Measurements from ENCODE around the gene VWA5A. TPM values are rescaled to one million over a fixed set of nuclear protein-coding genes. Genes with fewer than 3 reads are reported as not detected.

The VWA5A gene
- total RNA-seq = 10 to 100 TPM in 1 of 2 experiments, 1 to 10 TPM in 1; 9.7 to 11.4 TPM

- no peaks in the 10 kb centered on the region for H3K27me3 Mint-ChIP-seq (ENCODE audit: low read depth)
- peak within 1 kb of the TSS; percentile 82 for H3K4me3 Mint-ChIP-seq
- peak within 1 kb of the TSS; percentile 56 for H3K27ac Mint-ChIP-seq
- no peaks in the 10 kb centered on the region for H3K9me3 Mint-ChIP-seq
- intact Hi-C loops (cut with micrococcal nuclease) = loop anchor here (1.0 to 10.0 kb wide), 7 partner anchors 44 to 1397 kb away; partner anchors contain the start of genes CCDC15, SIAE, SPA17 and TBRG1
- peaks cover 14% of the 10 kb centered on the region for H3K36me3 Mint-ChIP-seq (ENCODE audit: low read depth)
- H3K4me1 Mint-ChIP-seq (ENCODE audit: low read depth) = peaks cover 9% of the 10 kb centered on the region
- CTCF ChIA-PET = interaction anchor here (0.7 to 1.5 kb wide), 4 partner anchors 44 to 605 kb away, joined by 3 to 6 read pairs (median 4); no protein-coding TSS in a partner anchor
- DNase-seq = peak; percentile 93
Measured at GRCh38 chr11:124114942-124115781, at the start of gene VWA5A. VWA5A (plus strand) TSS chr11:124115450; CDS start chr11:124117512, 2,062 bp downstream.

- Mint-ChIP-seq H3K4me1 (ENCODE audit: low read depth) (peaks cover 12% of the 10 kb centered on the region), H3K27me3 (ENCODE audit: low read depth) (peaks cover 39% of the 10 kb centered on the region), H3K27ac (no peak overlapping the region), H3K36me3 (ENCODE audit: low read depth) (no peaks in the 10 kb centered on the region), H3K9me3 (peaks cover 3% of the 10 kb centered on the region), H3K4me3 (no peak overlapping the region)
- CTCF ChIA-PET = interaction anchor here (0.6 to 3.1 kb wide), 10 partner anchors 9 to 783 kb away, joined by 3 to 14 read pairs (median 3); partner anchors contain the start of gene VWA5A
- intact Hi-C loops (cut with micrococcal nuclease) = no loop called here
- DNase-seq = no peak
Measured at GRCh38 chr11:124068601-124069110, 46.6 kb upstream of the VWA5A start.

GRCh38 chr11:124069429-124070401 is 45.5 kb upstream of the VWA5A start:
- peak; percentile 58 for DNase-seq
- Mint-ChIP-seq H3K4me1 (ENCODE audit: low read depth) (peaks cover 12% of the 10 kb centered on the region), H3K4me3 (no peak overlapping the region), H3K9me3 (no peaks in the 10 kb centered on the region), H3K27me3 (ENCODE audit: low read depth) (peaks cover 34% of the 10 kb centered on the region), H3K27ac (no peak overlapping the region), H3K36me3 (ENCODE audit: low read depth) (no peaks in the 10 kb centered on the region)
- CTCF ChIA-PET = interaction anchor here (0.7 to 3.1 kb wide), 10 partner anchors 14 to 483 kb away, joined by 3 to 14 read pairs (median 4); partner anchors contain the start of gene VWA5A
- intact Hi-C loops (cut with micrococcal nuclease) = loop anchor here (2.0 to 10.0 kb wide), 3 partner anchors 325 to 521 kb away; partner anchors contain the start of gene ZNF202

- CTCF ChIA-PET = interaction anchor here (0.6 to 3.1 kb wide), 14 partner anchors 11 to 513 kb away, joined by 3 to 37 read pairs (median 4); partner anchors contain the start of gene VWA5A
- no peaks in the 10 kb centered on the region for H3K9me3 Mint-ChIP-seq
- peaks cover 39% of the 10 kb centered on the region for H3K27me3 Mint-ChIP-seq (ENCODE audit: low read depth)
- H3K27ac Mint-ChIP-seq = no peak overlapping the region
- intact Hi-C loops (cut with micrococcal nuclease) = loop anchor here (1.0 to 10.0 kb wide), 5 partner anchors 44 to 520 kb away; partner anchors contain the start of genes VWA5A and ZNF202
- peaks cover 12% of the 10 kb centered on the region for H3K4me1 Mint-ChIP-seq (ENCODE audit: low read depth)
- no peak overlapping the region for H3K4me3 Mint-ChIP-seq
- H3K36me3 Mint-ChIP-seq (ENCODE audit: low read depth) = no peaks in the 10 kb centered on the region
- DNase-seq = peak; percentile 81
Measured at GRCh38 chr11:124070915-124071622, 44.2 kb upstream of the VWA5A start.

- Mint-ChIP-seq H3K9me3 (no peaks in the 10 kb centered on the region), H3K27ac (no peak overlapping the region)
Measured at GRCh38 chr11:124071623-124071948, 43.7 kb upstream of the VWA5A start.

GRCh38 chr11:124072147-124072546 is 43.1 kb upstream of the VWA5A start:
- DNase-seq = no peak
- intact Hi-C loops (cut with micrococcal nuclease) = loop anchor here (5.0 to 10.0 kb wide), 2 partner anchors 327 to 330 kb away; partner anchors contain the start of gene ZNF202
- peaks cover 40% of the 10 kb centered on the region for H3K27me3 Mint-ChIP-seq (ENCODE audit: low read depth)
- peaks cover 12% of the 10 kb centered on the region for H3K4me1 Mint-ChIP-seq (ENCODE audit: low read depth)
- no peaks in the 10 kb centered on the region for H3K9me3 Mint-ChIP-seq
- H3K36me3 Mint-ChIP-seq (ENCODE audit: low read depth) = no peaks in the 10 kb centered on the region
- no peak overlapping the region for H3K27ac Mint-ChIP-seq
- no peak overlapping the region for H3K4me3 Mint-ChIP-seq
- CTCF ChIA-PET = interaction anchor here (0.6 to 1.5 kb wide), 11 partner anchors 31 to 970 kb away, joined by 3 to 37 read pairs (median 4); partner anchors contain the start of genes OR10G7 and VWA5A

More at GRCh38 chr11:124071623-124071948, 43.7 kb upstream of the VWA5A start:
- Mint-ChIP-seq H3K4me3 (no peak overlapping the region), H3K4me1 (ENCODE audit: low read depth) (peaks cover 12% of the 10 kb centered on the region), H3K36me3 (ENCODE audit: low read depth) (no peaks in the 10 kb centered on the region), H3K27me3 (ENCODE audit: low read depth) (peaks cover 39% of the 10 kb centered on the region)
- DNase-seq = no peak
- intact Hi-C loops (cut with micrococcal nuclease) = loop anchor here (1.0 to 10.0 kb wide), 5 partner anchors 44 to 519 kb away; partner anchors contain the start of genes VWA5A and ZNF202
- CTCF ChIA-PET = interaction anchor here (0.6 to 1.9 kb wide), 16 partner anchors 11 to 969 kb away, joined by 3 to 37 read pairs (median 4); partner anchors contain the start of gene VWA5A

- CTCF ChIA-PET = interaction anchor here (2.3 kb wide), 1 partner anchor 120 kb away, joined by 17 read pairs; no protein-coding TSS in a partner anchor
- peaks cover 33% of the 10 kb centered on the region for H3K27me3 Mint-ChIP-seq (ENCODE audit: low read depth)
- H3K4me3 Mint-ChIP-seq = no peak overlapping the region
- H3K4me1 Mint-ChIP-seq (ENCODE audit: low read depth) = peaks cover 6% of the 10 kb centered on the region
- no peaks in the 10 kb centered on the region for H3K9me3 Mint-ChIP-seq
- no peak overlapping the region for H3K27ac Mint-ChIP-seq
- no peaks in the 10 kb centered on the region for H3K36me3 Mint-ChIP-seq (ENCODE audit: low read depth)
- DNase-seq = no peak
- intact Hi-C loops (cut with micrococcal nuclease) = loop anchor here (5.0 to 10.0 kb wide), 2 partner anchors 328 to 330 kb away; partner anchors contain the start of gene ZNF202
Measured at GRCh38 chr11:124074554-124074953, 40.7 kb upstream of the VWA5A start.

GRCh38 chr11:124075492-124075840 is 39.8 kb upstream of the VWA5A start:
- peaks cover 29% of the 10 kb centered on the region for H3K27me3 Mint-ChIP-seq (ENCODE audit: low read depth)
- H3K36me3 Mint-ChIP-seq (ENCODE audit: low read depth) = no peaks in the 10 kb centered on the region
- intact Hi-C loops (cut with micrococcal nuclease) = loop anchor here (10.0 kb wide), 1 partner anchor 331 kb away; the partner anchor contains the start of gene ZNF202
- DNase-seq = no peak
- CTCF ChIA-PET = interaction anchor here (2.3 kb wide), 1 partner anchor 119 kb away, joined by 17 read pairs; no protein-coding TSS in a partner anchor
- no peaks in the 10 kb centered on the region for H3K9me3 Mint-ChIP-seq
- H3K27ac Mint-ChIP-seq = no peak overlapping the region
- H3K4me1 Mint-ChIP-seq (ENCODE audit: low read depth) = peaks cover 4% of the 10 kb centered on the region
- H3K4me3 Mint-ChIP-seq = no peak overlapping the region

- H3K27me3 Mint-ChIP-seq (ENCODE audit: low read depth) = peaks cover 29% of the 10 kb centered on the region
- DNase-seq = peak; percentile 22
- peaks cover 3% of the 10 kb centered on the region for H3K4me1 Mint-ChIP-seq (ENCODE audit: low read depth)
- no peaks in the 10 kb centered on the region for H3K36me3 Mint-ChIP-seq (ENCODE audit: low read depth)
- CTCF ChIA-PET = interaction anchor here (2.3 kb wide), 1 partner anchor 118 kb away, joined by 17 read pairs; no protein-coding TSS in a partner anchor
- H3K4me3 Mint-ChIP-seq = peak overlapping the region; percentile 41
- no peaks in the 10 kb centered on the region for H3K9me3 Mint-ChIP-seq
- no peak overlapping the region for H3K27ac Mint-ChIP-seq
- intact Hi-C loops (cut with micrococcal nuclease) = loop anchor here (10.0 kb wide), 1 partner anchor 331 kb away; the partner anchor contains the start of gene ZNF202
Measured at GRCh38 chr11:124075841-124076651, 39.2 kb upstream of the VWA5A start.

GRCh38 chr11:124077266-124077665 is 38.0 kb upstream of the VWA5A start:
- Mint-ChIP-seq H3K27me3 (ENCODE audit: low read depth) (peaks cover 31% of the 10 kb centered on the region), H3K4me3 (no peak overlapping the region), H3K27ac (no peak overlapping the region), H3K4me1 (ENCODE audit: low read depth) (no peaks in the 10 kb centered on the region), H3K9me3 (no peaks in the 10 kb centered on the region), H3K36me3 (ENCODE audit: low read depth) (no peaks in the 10 kb centered on the region)
- intact Hi-C loops (cut with micrococcal nuclease) = loop anchor here (10.0 kb wide), 1 partner anchor 332 kb away; the partner anchor contains the start of gene ZNF202
- CTCF ChIA-PET = interaction anchor here (0.6 to 1.0 kb wide), 2 partner anchors 9 to 96 kb away, joined by 3 read pairs; no protein-coding TSS in a partner anchor
- no peak for DNase-seq
